HCT116 (cell line): Measurements from ENCODE around the gene ADGRG7. TPM values are rescaled to one million over a fixed set of nuclear protein-coding genes. Genes with fewer than 3 reads are reported as not detected.

ENCODE experiments used
- ATAC-seq: fragments of 200-7000 bp; cut with Tn5 transposase; 2 replicates; pipeline ENCODE4 v1.9.1; 2020; ENCODE audit warnings: mild to moderate bottlenecking, moderate library complexity
- BruUV-seq: library from RNA; stranded (reverse); fragments of 400-500 nt; replicated peaks from 2 replicates; lab custom pipeline; 2021; lab: Mats Ljungman, UMichigan
- CTCF ChIA-PET: fragments of 300-600 bp; sonication (Branson Sonifier 250); formaldehyde crosslinking; loops from one replicate; lab custom pipeline; 2021; ENCODE audit warnings: antibody characterized with exemption; lab: Charles Lee
- POLR2A ChIA-PET: fragments of 300-600, 350-600 bp; sonication (Branson Sonifier 250); formaldehyde crosslinking; loops from one replicate; lab custom pipeline; 2021; ENCODE audit warnings: antibody characterized with exemption; lab: Charles Lee
- RAD21 ChIA-PET, 2 experiments: fragments of 300-600 bp; sonication (Branson Sonifier 250); formaldehyde crosslinking; loops; one replicate each; lab custom pipeline; 2023; ENCODE audit warnings: low total read pairs in 2 of 2; ENCODE audit not compliant: uncharacterized antibody in 2 of 2, unreplicated experiment in 2 of 2, low non-redundant PET in 1 of 2; lab: Charles Lee
- DNase-seq: peaks from one replicate; pipeline ENCODE4 v3.0.0-alpha.2; 2010; ENCODE audit warnings: low read depth, low spot score
- H2AFZ ChIP-seq: fragments of 200-600 bp; shearing (Covaris generic), sonication (generic); 2 replicates; pipeline ENCODE4 v1.6.1; 2017; ENCODE audit warnings: low read depth, mixed run types, mixed read lengths, antibody characterized with exemption, low read length; ENCODE audit not compliant: poor library complexity, severe bottlenecking
- H3K27ac ChIP-seq: 2 replicates; pipeline ENCODE4 v1.5.1; 2012; ENCODE audit warnings: low read depth, low read length
- H3K27me3 ChIP-seq: fragments of 200-600 bp; sonication (generic); 2 replicates; pipeline ENCODE4 v1.6.1; 2016; ENCODE audit warnings: mixed run types, low read length, mixed read lengths; ENCODE audit not compliant: insufficient read depth
- H3K36me3 ChIP-seq, 2 experiments: fragments of 200-500 bp in 1 of 2; fragments of 200-600 bp in 1 of 2; sonication (Bioruptor generic) in 1 of 2; sonication (generic) in 1 of 2; 2 replicates each; pipeline versions ENCODE4 v1.5.1 to v1.6.1; 2014 to 2016; ENCODE audit warnings: low read length in 2 of 2, inconsistent platforms in 1 of 2, mixed read lengths in 1 of 2, mixed run types in 1 of 2; ENCODE audit not compliant: insufficient read depth in 2 of 2, control insufficient read depth in 1 of 2
- H3K4me1 ChIP-seq, 2 experiments: fragments of 200-600 bp in 1 of 2; sonication (generic) in 1 of 2; 2 replicates each; pipeline versions ENCODE4 v1.5.1 to v1.6.1; 2012 to 2017; ENCODE audit warnings: low read length in 2 of 2, inconsistent platforms in 1 of 2, mild to moderate bottlenecking in 1 of 2, mixed read lengths in 1 of 2, mixed run types in 1 of 2, moderate library complexity in 1 of 2; ENCODE audit not compliant: insufficient read depth in 2 of 2, control insufficient read depth in 1 of 2
- H3K4me2 ChIP-seq: fragments of 200-600 bp; sonication (generic); 2 replicates; pipeline ENCODE4 v1.6.1; 2017; ENCODE audit warnings: mixed run types, low read length, mixed read lengths
- H3K4me3 ChIP-seq, 2 experiments: fragments of 200-600 bp in 1 of 2; sonication (generic) in 1 of 2; replicated peaks in 1 of 2; 2 replicates each; pipeline ENCODE4 v1.5.1; 2011 to 2016; ENCODE audit warnings: low read length in 2 of 2, control low read depth in 1 of 2, low read depth in 1 of 2, mild to moderate bottlenecking in 1 of 2, mixed read lengths in 1 of 2, mixed run types in 1 of 2
- H3K79me2 ChIP-seq: fragments of 200-600 bp; sonication (generic); 2 replicates; pipeline ENCODE4 v1.6.1; 2017; ENCODE audit warnings: mild to moderate bottlenecking, mixed run types, low read length, moderate library complexity, mixed read lengths; ENCODE audit not compliant: insufficient read depth
- H3K9ac ChIP-seq: fragments of 200-600 bp; sonication (generic); 2 replicates; pipeline ENCODE4 v1.6.1; 2016; ENCODE audit warnings: low read length, mixed read lengths
- H3K9me2 ChIP-seq: fragments of 200-600 bp; sonication (generic), shearing (Covaris generic); 2 replicates; pipeline ENCODE4 v1.6.1; 2017; ENCODE audit warnings: mixed run types, mild to moderate bottlenecking, moderate library complexity; ENCODE audit not compliant: insufficient read depth
- H3K9me3 ChIP-seq, 2 experiments: fragments of 200-500 bp in 1 of 2; fragments of 200-600 bp in 1 of 2; sonication (Bioruptor generic) in 1 of 2; sonication (generic) in 1 of 2; 2 replicates each; pipeline ENCODE4 v1.6.1; 2014 to 2017; ENCODE audit warnings: low read length in 2 of 2, mixed read lengths in 2 of 2, inconsistent platforms in 1 of 2, low read depth in 1 of 2, mild to moderate bottlenecking in 1 of 2, mixed run types in 1 of 2, moderate library complexity in 1 of 2; ENCODE audit not compliant: control insufficient read depth in 1 of 2, insufficient read depth in 1 of 2
- H4K20me1 ChIP-seq: fragments of 200-600 bp; sonication (generic), shearing (Covaris generic); 2 replicates; pipeline ENCODE4 v1.6.1; 2017; ENCODE audit warnings: mixed run types, mild to moderate bottlenecking, moderate library complexity; ENCODE audit not compliant: insufficient read depth
- CBX3 ChIP-seq: IDR thresholded peaks from 2 replicates; pipeline ENCODE4 v1.6.1; 2012; ENCODE audit warnings: low read depth
- CEBPB ChIP-seq: IDR thresholded peaks from 2 replicates; pipeline ENCODE4 v1.6.1; 2012; ENCODE audit warnings: low read depth
- EGR1 ChIP-seq: IDR thresholded peaks from 2 replicates; pipeline ENCODE4 v1.6.1; 2012; ENCODE audit warnings: low read depth
- JUND ChIP-seq: IDR thresholded peaks from 2 replicates; pipeline ENCODE4 v1.6.1; 2012
- POLR2A ChIP-seq: IDR thresholded peaks from 2 replicates; pipeline ENCODE4 v1.7.0; 2011; ENCODE audit warnings: borderline replicate concordance; ENCODE audit not compliant: insufficient read depth, insufficient read length; ENCODE audit errors: extremely low read depth
- POLR2AphosphoS5 ChIP-seq: IDR thresholded peaks from 2 replicates; pipeline ENCODE4 v1.6.1; 2011; ENCODE audit warnings: mild to moderate bottlenecking, low read depth, low read length, moderate library complexity
- RAD21 ChIP-seq: IDR thresholded peaks from 2 replicates; pipeline ENCODE4 v1.6.1; 2012; ENCODE audit warnings: low read depth, mild to moderate bottlenecking
- SP1 ChIP-seq: IDR thresholded peaks from 2 replicates; pipeline ENCODE4 v1.6.1; 2012; ENCODE audit warnings: low read depth
- TCF7L2 ChIP-seq: IDR thresholded peaks from 2 replicates; pipeline ENCODE4 v1.7.0; 2011; ENCODE audit warnings: borderline replicate concordance, inconsistent platforms; ENCODE audit not compliant: insufficient read depth, insufficient read length; ENCODE audit errors: extremely low read depth
- ZNF274 ChIP-seq: fragments of 200-500 bp; sonication (Bioruptor generic); IDR thresholded peaks from 2 replicates; pipeline ENCODE4 v1.6.1; 2014; ENCODE audit warnings: mild to moderate bottlenecking, low read depth, low read length, inconsistent platforms
- intact Hi-C: fragments of 100-400 bp; cut with micrococcal nuclease; formaldehyde crosslinking; loops from 2 replicates; pipeline ENCODE4 v1.10.0; 2022
- total RNA-seq: library from RNA; stranded (reverse); gene quantifications from one replicate; pipeline ENCODE4 v1.2.1, GENCODE V29; 2021; ENCODE audit not compliant: unreplicated experiment
- TF ChIP-seq, protein P1 (sequence below): IDR thresholded peaks from 2 replicates; pipeline ENCODE4 v1.6.1; 2012; ENCODE audit warnings: low read depth
- TF ChIP-seq, protein P2 (sequence below): IDR thresholded peaks from 2 replicates; pipeline ENCODE4 v1.6.1; 2011; ENCODE audit warnings: mild to moderate bottlenecking, low read length, moderate library complexity; ENCODE audit not compliant: insufficient replicate concordance; ENCODE audit errors: extremely low read depth

The ADGRG7 gene
- total RNA-seq, 1 experiment from 2014 or later: not detected

- Histone ChIP-seq H3K36me3 (no peaks in the 10 kb centered on the region), H3K9me2 (no peaks in the 10 kb centered on the region), H3K4me1 (no peaks in the 10 kb centered on the region), H2AFZ (no peak overlapping the region), H3K27me3 (no peaks in the 10 kb centered on the region), H3K9ac (no peak overlapping the region), H3K4me3 (no peak overlapping the region), H3K9me3 (no peaks in the 10 kb centered on the region), H4K20me1 (no peaks in the 10 kb centered on the region), H3K27ac (no peak overlapping the region), H3K79me2 (no peaks in the 10 kb centered on the region), H3K4me2 (no peak overlapping the region)
- ATAC-seq (no peak), DNase-seq (no peak)
- intact Hi-C loops: no loop called here
- TF ChIP-seq RAD21 (no peak), EGR1 (no peak), ZNF274 (no peak), CBX3 (no peak), CEBPB (no peak), POLR2A (no peak), POLR2AphosphoS5 (no peak), JUND (no peak), SP1 (no peak), TCF7L2 (no peak)
- TF ChIP-seq, protein P1, sequence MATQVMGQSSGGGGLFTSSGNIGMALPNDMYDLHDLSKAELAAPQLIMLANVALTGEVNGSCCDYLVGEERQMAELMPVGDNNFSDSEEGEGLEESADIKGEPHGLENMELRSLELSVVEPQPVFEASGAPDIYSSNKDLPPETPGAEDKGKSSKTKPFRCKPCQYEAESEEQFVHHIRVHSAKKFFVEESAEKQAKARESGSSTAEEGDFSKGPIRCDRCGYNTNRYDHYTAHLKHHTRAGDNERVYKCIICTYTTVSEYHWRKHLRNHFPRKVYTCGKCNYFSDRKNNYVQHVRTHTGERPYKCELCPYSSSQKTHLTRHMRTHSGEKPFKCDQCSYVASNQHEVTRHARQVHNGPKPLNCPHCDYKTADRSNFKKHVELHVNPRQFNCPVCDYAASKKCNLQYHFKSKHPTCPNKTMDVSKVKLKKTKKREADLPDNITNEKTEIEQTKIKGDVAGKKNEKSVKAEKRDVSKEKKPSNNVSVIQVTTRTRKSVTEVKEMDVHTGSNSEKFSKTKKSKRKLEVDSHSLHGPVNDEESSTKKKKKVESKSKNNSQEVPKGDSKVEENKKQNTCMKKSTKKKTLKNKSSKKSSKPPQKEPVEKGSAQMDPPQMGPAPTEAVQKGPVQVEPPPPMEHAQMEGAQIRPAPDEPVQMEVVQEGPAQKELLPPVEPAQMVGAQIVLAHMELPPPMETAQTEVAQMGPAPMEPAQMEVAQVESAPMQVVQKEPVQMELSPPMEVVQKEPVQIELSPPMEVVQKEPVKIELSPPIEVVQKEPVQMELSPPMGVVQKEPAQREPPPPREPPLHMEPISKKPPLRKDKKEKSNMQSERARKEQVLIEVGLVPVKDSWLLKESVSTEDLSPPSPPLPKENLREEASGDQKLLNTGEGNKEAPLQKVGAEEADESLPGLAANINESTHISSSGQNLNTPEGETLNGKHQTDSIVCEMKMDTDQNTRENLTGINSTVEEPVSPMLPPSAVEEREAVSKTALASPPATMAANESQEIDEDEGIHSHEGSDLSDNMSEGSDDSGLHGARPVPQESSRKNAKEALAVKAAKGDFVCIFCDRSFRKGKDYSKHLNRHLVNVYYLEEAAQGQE: no peak
- TF ChIP-seq, protein P2, sequence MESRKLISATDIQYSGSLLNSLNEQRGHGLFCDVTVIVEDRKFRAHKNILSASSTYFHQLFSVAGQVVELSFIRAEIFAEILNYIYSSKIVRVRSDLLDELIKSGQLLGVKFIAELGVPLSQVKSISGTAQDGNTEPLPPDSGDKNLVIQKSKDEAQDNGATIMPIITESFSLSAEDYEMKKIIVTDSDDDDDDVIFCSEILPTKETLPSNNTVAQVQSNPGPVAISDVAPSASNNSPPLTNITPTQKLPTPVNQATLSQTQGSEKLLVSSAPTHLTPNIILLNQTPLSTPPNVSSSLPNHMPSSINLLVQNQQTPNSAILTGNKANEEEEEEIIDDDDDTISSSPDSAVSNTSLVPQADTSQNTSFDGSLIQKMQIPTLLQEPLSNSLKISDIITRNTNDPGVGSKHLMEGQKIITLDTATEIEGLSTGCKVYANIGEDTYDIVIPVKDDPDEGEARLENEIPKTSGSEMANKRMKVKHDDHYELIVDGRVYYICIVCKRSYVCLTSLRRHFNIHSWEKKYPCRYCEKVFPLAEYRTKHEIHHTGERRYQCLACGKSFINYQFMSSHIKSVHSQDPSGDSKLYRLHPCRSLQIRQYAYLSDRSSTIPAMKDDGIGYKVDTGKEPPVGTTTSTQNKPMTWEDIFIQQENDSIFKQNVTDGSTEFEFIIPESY: no peak
- ChIA-PET RAD21 (no interaction called here), CTCF (no interaction called here), POLR2A (no interaction called here)
- BruUV-seq: no TSS peak
Observed at GRCh38 chr3:100615684-100616083, 6.3 kb downstream of the ADGRG7 start.
